ACHN (cell line): ENCODE data around the gene KCNH3.
"Not testable (repeated sequence)": the region's sequence is repeated elsewhere in the genome, so short reads cannot be mapped to it uniquely, and the experiment has no call there.

Experiments
- DNase-seq: peaks from one replicate; pipeline ENCODE4 v3.0.0-alpha.2; 2015
- in situ Hi-C: cut with HindIII; loops from 2 replicates; pipeline ENCODE4 v1.10.0; 2017; ENCODE audit warnings: low sequenced_read_pairs, low pct_ligation_motif_present, low pct_unique_long_range_greater_than_20kb

The KCNH3 gene

GRCh38 chr12:49605539-49605938 is 66.7 kb downstream of the KCNH3 start, which contains the start of gene FAM186B:
Gene FAM186B, minus strand, starts transcription at chr12:49605639. Its CDS starts 162 bp downstream, at chr12:49605477.
- DNase-seq, in situ Hi-C loops: not testable (repeated sequence)
